ENCODE measurements around the gene KIDINS220. TPM values are rescaled to one million over a fixed set of nuclear protein-coding genes. Genes with fewer than 3 reads are reported as not detected.
"Not testable (repeated sequence)": the region's sequence is repeated elsewhere in the genome, so short reads cannot be mapped to it uniquely, and the experiment has no call there.

KIDINS220 gene
- total RNA-seq, 1 experiment from 2014 or later, result 20.1 TPM

GRCh38 chr2:8729939-8730338, 107.5 kb downstream of the KIDINS220 start:
- DNase-seq (ENCODE audit: low read depth, low spot score) (no peak), ATAC-seq (no peak)
- Histone ChIP-seq H3K4me2 (ENCODE audit: low read length) (no peak overlapping the region), H3K79me2 (ENCODE audit: insufficient read depth, low read length) (no peaks in the 10 kb centered on the region), H3K36me3 (ENCODE audit: control insufficient read depth in 1 of 2, insufficient read depth in 2 of 2, low read length in 2 of 2) (peaks cover 0 to 3% of the 10 kb centered on the region in 2 experiments; a peak in 2 of 4 replicates), H3K9ac (ENCODE audit: low read length) (no peak overlapping the region), H3K9me3 (ENCODE audit: control insufficient read depth in 1 of 2, insufficient read depth in 1 of 2, low read depth in 1 of 2, low read length in 2 of 2) (no peaks in the 10 kb centered on the region), H3K27me3 (ENCODE audit: insufficient read depth, low read length) (no peaks in the 10 kb centered on the region), H2AFZ (ENCODE audit: low read depth, low read length, poor library complexity, severe bottlenecking) (no peak overlapping the region), H4K20me1 (ENCODE audit: insufficient read depth) (no peaks in the 10 kb centered on the region), H3K9me2 (ENCODE audit: insufficient read depth) (no peaks in the 10 kb centered on the region), H3K4me3 (replicated peaks in 1 of 2; ENCODE audit: low read depth in 1 of 2, low read length in 2 of 2) (no peak overlapping the region), H3K27ac (ENCODE audit: low read depth, low read length) (no peak overlapping the region), H3K4me1 (ENCODE audit: control insufficient read depth in 1 of 2, insufficient read depth in 2 of 2, low read length in 2 of 2) (no peaks in the 10 kb centered on the region)
- POLR2A ChIA-PET, result no interaction called here
- CTCF ChIA-PET, result no interaction called here
- RAD21 ChIA-PET (ENCODE audit: low non-redundant PET in 1 of 2, low total read pairs in 2 of 2, uncharacterized antibody in 2 of 2, unreplicated experiment in 2 of 2), result no interaction called here
- TF ChIP-seq ZFX (IDR thresholded peaks at IDR 0.05) (no peak), ZBTB33 (IDR thresholded peaks at IDR 0.05; ENCODE audit: extremely low read depth, insufficient replicate concordance, low read length) (no peak), ELF1 (IDR thresholded peaks at IDR 0.05; ENCODE audit: borderline replicate concordance, low read depth) (no peak), SRF (IDR thresholded peaks at IDR 0.05; ENCODE audit: low read depth) (no peak), TCF7L2 (IDR thresholded peaks at IDR 0.05; ENCODE audit: borderline replicate concordance, extremely low read depth, insufficient read depth, insufficient read length) (no peak)
- BruUV-seq (replicated peaks), result no TSS peak
- intact Hi-C loops (cut with micrococcal nuclease), result no loop called here

- H4K20me1 ChIP-seq (ENCODE audit: insufficient read depth); H3K27ac ChIP-seq (ENCODE audit: low read depth, low read length); H3K79me2 ChIP-seq (ENCODE audit: insufficient read depth, low read length); H3K4me1 ChIP-seq (ENCODE audit: control insufficient read depth in 1 of 2, insufficient read depth in 2 of 2, low read length in 2 of 2); BruUV-seq (replicated peaks); H3K4me3 ChIP-seq (replicated peaks in 1 of 2; ENCODE audit: low read depth in 1 of 2, low read length in 2 of 2); H3K36me3 ChIP-seq (ENCODE audit: control insufficient read depth in 1 of 2, insufficient read depth in 2 of 2, low read length in 2 of 2); H3K27me3 ChIP-seq (ENCODE audit: insufficient read depth, low read length); POLR2A ChIA-PET; CTCF ChIA-PET; intact Hi-C loops (cut with micrococcal nuclease); H3K9ac ChIP-seq (ENCODE audit: low read length); H3K9me2 ChIP-seq (ENCODE audit: insufficient read depth); RAD21 ChIA-PET (ENCODE audit: low non-redundant PET in 1 of 2, low total read pairs in 2 of 2, uncharacterized antibody in 2 of 2, unreplicated experiment in 2 of 2); H3K4me2 ChIP-seq (ENCODE audit: low read length); DNase-seq (ENCODE audit: low read depth, low spot score); ATAC-seq; H2AFZ ChIP-seq (ENCODE audit: low read depth, low read length, poor library complexity, severe bottlenecking); H3K9me3 ChIP-seq (ENCODE audit: control insufficient read depth in 1 of 2, insufficient read depth in 1 of 2, low read depth in 1 of 2, low read length in 2 of 2): not testable (repeated sequence)
Observed at GRCh38 chr2:8729101-8729500, 108.3 kb downstream of the KIDINS220 start.
